SK-N-MC (cell line): Measurements from ENCODE around the gene TNFRSF18.

Experiments
- DNase-seq: peaks from one replicate; pipeline ENCODE4 v3.0.0-alpha.2; 2011; ENCODE audit warnings: low read depth, low spot score
- H3K27ac ChIP-seq: fragments of 200-600 bp; sonication (generic); 2 replicates; pipeline ENCODE4 v1.5.1; 2016; ENCODE audit warnings: mixed run types
- H3K36me3 ChIP-seq: fragments of 200-600 bp; sonication (generic); 2 replicates; pipeline ENCODE4 v1.6.1; 2017; ENCODE audit warnings: antibody characterized with exemption, low read length, mixed read lengths; ENCODE audit not compliant: insufficient read depth
- H3K4me3 ChIP-seq: fragments of 200-600 bp; sonication (generic); 2 replicates; pipeline ENCODE4 v1.5.1; 2016
- H3K9ac ChIP-seq: fragments of 200-600 bp; sonication (generic); 2 replicates; pipeline ENCODE4 v1.8.0; 2017; ENCODE audit warnings: mixed run types, mixed read lengths; ENCODE audit not compliant: insufficient read length
- H3K9me3 ChIP-seq: fragments of 200-600 bp; sonication (generic); 2 replicates; pipeline ENCODE4 v1.6.1; 2017; ENCODE audit warnings: low read depth, mild to moderate bottlenecking, antibody characterized with exemption, low read length, moderate library complexity, mixed read lengths
- EZH2 ChIP-seq: fragments of 200-600 bp; sonication (generic); IDR thresholded peaks from one replicate; pipeline ENCODE4 v1.6.1; 2017; ENCODE audit warnings: antibody characterized with exemption
- FOXP2 ChIP-seq: optimal IDR thresholded peaks from 2 replicates; pipeline ENCODE3; 2011; ENCODE audit warnings: mild to moderate bottlenecking, moderate library complexity; ENCODE audit not compliant: insufficient read depth; ENCODE audit errors: extremely low read length, control extremely low read depth
- POLR2AphosphoS5 ChIP-seq: IDR thresholded peaks from 2 replicates; pipeline ENCODE4 v1.6.1; 2012; ENCODE audit warnings: mild to moderate bottlenecking, low read depth, low read length, borderline replicate concordance

TNFRSF18 gene

DNA sequence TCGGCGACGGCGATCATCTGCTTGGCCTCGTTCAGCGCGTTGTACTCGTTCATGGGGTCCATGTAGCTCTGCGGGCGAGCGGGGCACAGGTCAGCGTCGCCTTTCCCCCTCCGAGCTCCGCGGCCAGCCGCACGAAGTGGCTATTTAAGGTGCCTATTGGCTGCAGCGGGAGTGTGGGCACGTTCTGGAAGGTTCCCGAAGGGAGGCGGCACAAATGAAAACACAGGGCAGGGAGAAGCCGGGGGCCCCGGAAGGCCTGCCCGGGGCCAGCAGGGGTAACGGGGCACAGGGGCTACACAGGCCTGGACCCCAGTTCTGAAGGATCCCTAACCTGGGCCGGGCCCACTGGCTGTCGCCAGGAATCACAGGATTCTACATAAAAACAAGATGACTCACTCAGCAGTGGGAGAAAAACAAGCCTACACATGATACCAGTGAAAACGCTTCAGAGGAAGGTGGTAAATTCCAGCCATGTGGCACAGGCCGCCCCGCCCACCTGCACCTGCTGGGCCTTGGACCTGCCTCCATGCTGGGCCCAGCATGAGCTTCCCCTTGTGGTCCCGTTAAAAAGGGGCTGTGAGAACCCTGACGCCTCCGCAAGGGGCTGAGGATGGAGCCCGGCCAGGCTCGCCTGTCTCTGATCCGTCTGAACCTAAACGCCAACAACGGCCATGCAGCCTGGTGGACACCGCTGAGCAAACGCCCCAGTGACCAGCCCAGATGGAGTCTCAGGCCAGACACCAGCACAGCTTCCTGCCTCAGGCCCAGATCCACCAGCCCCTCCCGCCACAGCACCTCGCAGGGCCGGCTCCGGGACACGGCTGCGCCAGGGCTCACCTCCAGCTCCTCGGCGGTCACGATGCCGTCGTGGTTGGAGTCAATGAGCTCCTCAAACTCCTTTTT, 11.5 kb upstream of the TNFRSF18 start:
- TF ChIP-seq FOXP2 (no peak), POLR2AphosphoS5 (no peak), EZH2 (no peak)
- no peaks in the 10 kb centered on the region for H3K9me3 ChIP-seq
- DNase-seq, result no peak
- H3K27ac ChIP-seq, result no peak overlapping the region
- peaks cover 11% of the 10 kb centered on the region; the same call in 1 of the 2 replicates for H3K36me3 ChIP-seq
- no peak overlapping the region for H3K4me3 ChIP-seq
- H3K9ac ChIP-seq, result no peak overlapping the region

DNA sequence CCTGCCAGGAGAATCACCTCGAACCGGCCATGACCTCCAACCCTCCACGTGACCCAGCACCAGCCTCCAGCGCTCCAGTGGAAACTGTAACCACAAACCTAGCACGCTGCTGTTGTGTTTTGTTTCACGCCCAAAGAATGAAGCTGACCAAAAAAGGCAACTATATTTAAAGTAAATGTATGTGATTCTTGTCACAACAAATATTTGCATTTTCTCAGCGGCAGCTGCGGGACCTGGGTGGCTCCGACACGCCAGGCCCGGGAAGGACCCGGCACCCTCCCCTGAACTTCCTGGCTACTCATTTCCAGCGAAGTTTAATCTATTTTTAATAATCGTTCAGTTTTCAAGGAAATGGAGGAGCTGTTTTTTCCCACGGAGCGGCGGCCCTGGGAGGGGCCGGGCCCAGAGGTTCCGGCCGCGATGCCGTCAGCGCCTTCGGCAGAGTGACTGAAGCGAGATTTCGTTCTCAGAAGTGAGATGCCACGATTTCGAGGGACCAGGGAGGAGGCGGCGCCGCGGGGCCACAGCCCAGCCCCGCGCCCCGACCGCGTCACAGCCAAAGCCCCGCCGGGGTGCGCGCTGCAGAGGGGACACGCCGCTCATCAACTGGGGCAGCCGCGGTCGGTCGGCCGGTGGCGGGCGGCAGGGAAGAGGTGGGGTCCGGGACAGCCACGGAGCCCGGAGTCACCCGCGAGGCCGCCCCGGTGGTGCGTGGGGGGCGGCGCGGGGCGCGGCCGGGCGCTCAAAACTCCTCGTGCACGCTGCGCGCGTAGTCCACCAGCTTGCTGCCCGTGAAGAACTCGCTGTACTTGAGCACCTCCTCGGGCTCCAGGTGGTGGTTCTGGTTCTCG, 10.6 kb upstream of the TNFRSF18 start:
- H3K36me3 ChIP-seq, result peaks cover 6% of the 10 kb centered on the region; the same call in 1 of the 2 replicates
- TF ChIP-seq POLR2AphosphoS5 (no peak), FOXP2 (no peak), EZH2 (no peak)
- H3K9me3 ChIP-seq, result no peaks in the 10 kb centered on the region

DNA sequence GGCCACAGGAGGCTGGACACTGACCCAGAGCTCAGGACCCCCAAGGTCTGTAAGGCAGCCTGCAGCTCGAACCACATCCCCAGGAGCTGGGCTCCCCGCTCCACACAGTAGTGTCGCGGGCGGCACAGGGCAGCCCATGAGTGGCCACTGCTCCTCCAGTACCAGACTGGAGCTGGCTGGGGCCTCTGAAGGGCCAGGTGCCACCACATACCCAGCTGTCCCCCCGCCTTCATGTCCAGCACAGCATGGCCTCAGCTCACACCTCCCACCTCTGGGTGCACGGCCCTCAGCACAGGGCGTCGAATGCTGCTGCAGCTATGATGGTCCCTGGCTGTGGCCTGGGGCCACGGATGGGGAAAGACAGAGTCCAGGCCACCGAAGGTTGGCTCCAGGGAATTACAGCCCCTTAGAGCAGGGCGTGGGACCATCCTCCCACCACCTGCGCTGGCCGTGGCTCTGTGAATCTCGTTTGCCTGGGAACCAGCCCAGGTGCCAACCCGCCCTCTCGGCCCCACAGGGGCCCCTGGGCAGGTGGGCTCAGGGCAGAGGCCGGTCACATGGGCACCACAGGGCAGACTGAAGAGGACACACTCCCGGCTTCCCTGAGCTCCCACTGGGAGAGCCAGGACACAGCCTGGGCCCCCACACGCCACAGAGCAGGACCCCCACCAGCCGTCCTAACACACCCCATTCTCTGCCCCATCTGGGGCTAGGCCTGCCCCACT, 9.7 kb upstream of the TNFRSF18 start:
- DNase-seq, result no peak
- H3K9me3 ChIP-seq, result no peaks in the 10 kb centered on the region
- TF ChIP-seq FOXP2 (no peak), POLR2AphosphoS5 (no peak), EZH2 (no peak)
- no peak overlapping the region for H3K27ac ChIP-seq
- peaks cover 6% of the 10 kb centered on the region; the same call in 1 of the 2 replicates for H3K36me3 ChIP-seq
- no peak overlapping the region for H3K4me3 ChIP-seq
- no peak overlapping the region for H3K9ac ChIP-seq

More for the DNA sequence above, 10.6 kb upstream of the TNFRSF18 start:
- Histone ChIP-seq H3K9ac (no peak overlapping the region), H3K27ac (0 out of 2 replicates have a peak overlapping the region, but pooled peaks have one; percentile 31), H3K4me3 (no peak overlapping the region)
- no peak for DNase-seq

DNA sequence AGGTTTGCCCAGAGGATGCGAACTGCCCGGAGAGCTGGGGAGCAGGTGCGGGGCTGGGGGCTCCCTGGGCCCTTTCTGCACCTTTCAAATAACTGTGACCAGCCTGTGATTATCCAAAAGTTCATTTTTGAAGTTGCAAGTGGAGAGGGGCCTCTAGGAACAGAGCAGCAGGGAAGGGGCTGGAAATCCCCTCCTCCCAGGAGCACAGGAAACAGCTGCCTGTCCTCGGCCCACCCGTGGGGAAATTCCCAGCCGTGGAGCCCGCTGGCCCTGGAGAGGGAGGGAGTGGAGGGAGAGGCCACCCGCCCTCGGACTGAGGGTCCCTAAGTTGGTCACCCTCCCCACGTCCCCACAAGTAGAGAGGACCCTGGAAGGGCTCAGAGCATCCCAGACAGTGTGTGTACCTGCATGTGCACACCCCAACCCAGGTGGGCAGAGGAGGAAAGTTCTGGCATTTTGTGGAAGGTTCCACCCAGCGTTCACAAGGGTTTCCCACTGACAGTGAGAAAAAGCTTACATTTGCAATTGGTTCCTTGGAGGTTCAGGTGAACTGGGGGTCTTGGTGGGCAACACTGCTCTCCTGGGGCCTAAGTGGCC, 8.8 kb upstream of the TNFRSF18 start:
- no peaks in the 10 kb centered on the region for H3K9me3 ChIP-seq
- no peak for DNase-seq
- H3K27ac ChIP-seq, result no peak overlapping the region
- H3K9ac ChIP-seq, result no peak overlapping the region
- no peak for TF ChIP-seq EZH2
- TF ChIP-seq POLR2AphosphoS5, result no peak
- no peak for TF ChIP-seq FOXP2
- no peak overlapping the region for H3K4me3 ChIP-seq
- H3K36me3 ChIP-seq, result peaks cover 6% of the 10 kb centered on the region; the same call in 1 of the 2 replicates

- Histone ChIP-seq H3K27ac (no peak within 1 kb of the TSS), H3K4me3 (no peak within 1 kb of the TSS), H3K9me3 (no peaks in the 10 kb centered on the region), H3K9ac (no peak within 1 kb of the TSS), H3K36me3 (peaks cover 6% of the 10 kb centered on the region; the same call in 1 of the 2 replicates)
- no peak for DNase-seq
- TF ChIP-seq FOXP2, result no peak
- TF ChIP-seq EZH2, result no peak
- TF ChIP-seq POLR2AphosphoS5, result no peak
Observed at GRCh38 chr1:1213345-1214265, 7.2 kb upstream of the TNFRSF18 start, which contains the start of gene TNFRSF4. TNFRSF4 (minus strand) TSS chr1:1214153; CDS start chr1:1214127, 26 bp downstream.

GRCh38 chr1:1212780-1213344, 6.5 kb upstream of the TNFRSF18 start:
- DNase-seq, result no peak
- no peak for TF ChIP-seq FOXP2
- TF ChIP-seq POLR2AphosphoS5, result no peak
- TF ChIP-seq EZH2, result no peak
- H3K9me3 ChIP-seq, result no peaks in the 10 kb centered on the region
- H3K4me3 ChIP-seq, result no peak overlapping the region
- peaks cover 6% of the 10 kb centered on the region; the same call in 1 of the 2 replicates for H3K36me3 ChIP-seq
- H3K9ac ChIP-seq, result no peak overlapping the region
- H3K27ac ChIP-seq, result no peak overlapping the region
